ENCODE data around the gene L3MBTL4. TPM values are rescaled to one million over a fixed set of nuclear protein-coding genes. Genes with fewer than 3 reads are reported as not detected.
"Not testable (repeated sequence)": the region's sequence is repeated elsewhere in the genome, so short reads cannot be mapped to it uniquely, and the experiment has no call there.

The L3MBTL4 gene
- total and polyA plus RNA-seq, 8 donors = 2.5 to 15.1 (median 6.4) TPM

DNA sequence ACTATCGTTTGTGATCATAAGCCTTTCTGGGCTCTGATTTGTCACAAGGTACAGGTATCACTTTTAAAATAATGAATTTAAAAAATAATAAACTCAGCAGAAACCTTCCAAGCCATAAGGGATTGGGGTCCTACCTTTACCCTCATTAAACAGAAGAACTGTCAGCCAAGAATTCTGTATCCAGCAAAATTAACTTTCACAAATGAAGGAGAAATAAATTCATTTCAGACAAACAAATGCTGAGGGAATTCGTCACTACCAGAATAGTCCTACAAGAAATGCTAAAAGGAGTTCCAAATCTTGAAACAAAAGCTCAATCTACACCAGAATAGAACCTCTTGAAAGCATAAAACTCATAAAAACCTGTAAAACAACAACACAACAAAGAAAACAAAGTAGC lies 25.7 kb downstream of the L3MBTL4 start:
- Histone ChIP-seq H3K27ac (no peak overlapping the region), H3K4me1 (no peaks in the 10 kb centered on the region), H3K27me3 (no peaks in the 10 kb centered on the region), H3K9me3 (no peaks in the 10 kb centered on the region), H3K36me3 (no peaks in the 10 kb centered on the region), H3K4me3 (no peak overlapping the region)
- no peak for FAIRE-seq
- intact Hi-C loops (cut with DNase I) = no loop called here
- 71 to 79% methylated on average over 2 of the region's 2 CpGs for WGBS, 2 donors
- TF ChIP-seq, protein P1, sequence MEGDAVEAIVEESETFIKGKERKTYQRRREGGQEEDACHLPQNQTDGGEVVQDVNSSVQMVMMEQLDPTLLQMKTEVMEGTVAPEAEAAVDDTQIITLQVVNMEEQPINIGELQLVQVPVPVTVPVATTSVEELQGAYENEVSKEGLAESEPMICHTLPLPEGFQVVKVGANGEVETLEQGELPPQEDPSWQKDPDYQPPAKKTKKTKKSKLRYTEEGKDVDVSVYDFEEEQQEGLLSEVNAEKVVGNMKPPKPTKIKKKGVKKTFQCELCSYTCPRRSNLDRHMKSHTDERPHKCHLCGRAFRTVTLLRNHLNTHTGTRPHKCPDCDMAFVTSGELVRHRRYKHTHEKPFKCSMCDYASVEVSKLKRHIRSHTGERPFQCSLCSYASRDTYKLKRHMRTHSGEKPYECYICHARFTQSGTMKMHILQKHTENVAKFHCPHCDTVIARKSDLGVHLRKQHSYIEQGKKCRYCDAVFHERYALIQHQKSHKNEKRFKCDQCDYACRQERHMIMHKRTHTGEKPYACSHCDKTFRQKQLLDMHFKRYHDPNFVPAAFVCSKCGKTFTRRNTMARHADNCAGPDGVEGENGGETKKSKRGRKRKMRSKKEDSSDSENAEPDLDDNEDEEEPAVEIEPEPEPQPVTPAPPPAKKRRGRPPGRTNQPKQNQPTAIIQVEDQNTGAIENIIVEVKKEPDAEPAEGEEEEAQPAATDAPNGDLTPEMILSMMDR (IDR thresholded peaks at IDR 0.05) = no peak
- no peak for ATAC-seq
- DNase-seq = no peak

DNA sequence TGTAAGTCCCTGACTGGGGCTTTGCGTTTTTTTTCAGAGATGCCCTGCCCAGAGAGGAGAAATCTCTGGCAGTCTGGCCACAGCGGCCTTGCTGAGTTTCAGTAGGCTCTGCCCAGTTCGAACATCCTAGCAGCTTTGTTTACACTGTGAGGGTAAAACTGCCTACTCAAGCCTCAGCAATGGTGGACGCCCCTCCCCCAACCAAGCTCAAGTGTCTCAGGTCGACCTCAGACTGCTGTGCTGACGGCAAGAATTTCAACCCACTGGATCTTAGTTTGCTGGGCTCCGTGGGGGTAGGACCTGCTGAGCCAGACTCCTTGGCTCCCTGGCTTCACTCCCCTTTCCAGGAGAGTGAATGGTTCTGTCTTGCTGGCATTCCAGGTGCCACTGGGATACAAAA lies 31.7 kb downstream of the L3MBTL4 start:
- DNase-seq (no peak), FAIRE-seq (no peak), ATAC-seq (no peak)
- H3K27ac ChIP-seq = no peak overlapping the region
- WGBS, 2 donors = 42 to 50% methylated on average over 7 of the region's 7 CpGs
- H3K4me3 ChIP-seq = no peak overlapping the region
- no peaks in the 10 kb centered on the region for H3K36me3 ChIP-seq
- no peaks in the 10 kb centered on the region for H3K27me3 ChIP-seq
- no peaks in the 10 kb centered on the region for H3K4me1 ChIP-seq
- TF ChIP-seq, protein P1 (IDR thresholded peaks at IDR 0.05) = no peak
- no peaks in the 10 kb centered on the region for H3K9me3 ChIP-seq
- intact Hi-C loops (cut with DNase I) = no loop called here

GRCh38 chr18:6377473-6377872 lies 37.2 kb downstream of the L3MBTL4 start:
- H3K4me3 ChIP-seq; intact Hi-C loops (cut with DNase I); DNase-seq; H3K27ac ChIP-seq; ATAC-seq; H3K4me1 ChIP-seq; H3K27me3 ChIP-seq; FAIRE-seq; H3K9me3 ChIP-seq; H3K36me3 ChIP-seq: not testable (repeated sequence)
- 85 to 90% methylated on average over 2 of the region's 2 CpGs for WGBS, 2 donors

- intact Hi-C loops (cut with DNase I) = no loop called here
- TF ChIP-seq, protein P1 (IDR thresholded peaks at IDR 0.05) = no peak
- ATAC-seq (peak in 3 of 4 donors; percentile 40 to 56 (median 47)), DNase-seq (no peak), FAIRE-seq (no peak)
- 60 to 67% methylated on average over 6 of the region's 6 CpGs for WGBS, 2 donors
- Histone ChIP-seq H3K4me1 (no peaks in the 10 kb centered on the region), H3K27ac (no peak overlapping the region), H3K9me3 (no peaks in the 10 kb centered on the region), H3K27me3 (no peaks in the 10 kb centered on the region), H3K4me3 (no peak overlapping the region), H3K36me3 (no peaks in the 10 kb centered on the region)
Observed at GRCh38 chr18:6376433-6377229, 38.1 kb downstream of the L3MBTL4 start.

- 79 to 87% methylated on average over 14 of the region's 14 CpGs for WGBS, 2 donors
- H3K4me1 ChIP-seq = peaks cover 0 to 5% (median 0%) of the 10 kb centered on the region in 3 donors
- H3K9me3 ChIP-seq = no peaks in the 10 kb centered on the region
- TF ChIP-seq, protein P1 (IDR thresholded peaks at IDR 0.05) = no peak
- intact Hi-C loops (cut with DNase I) = no loop called here
- FAIRE-seq = no peak
- no peak for DNase-seq
- no peak overlapping the region for H3K27ac ChIP-seq
- H3K4me3 ChIP-seq = no peak overlapping the region
- no peaks in the 10 kb centered on the region for H3K36me3 ChIP-seq
- H3K27me3 ChIP-seq = no peaks in the 10 kb centered on the region
- ATAC-seq = no peak
Observed at GRCh38 chr18:6374935-6375529, 39.7 kb downstream of the L3MBTL4 start.
